A673 (cell line): ENCODE results near the gene ANXA10. TPM values are rescaled to one million over a fixed set of nuclear protein-coding genes. Genes with fewer than 3 reads are reported as not detected.

Experiments
- BruUV-seq: library from RNA; stranded (reverse); fragments of 400-500 nt; replicated peaks from 2 replicates; lab custom pipeline; 2021; lab: Mats Ljungman, UMichigan
- CTCF ChIA-PET: fragments of 300-600 bp; sonication (Branson Sonifier 250); formaldehyde crosslinking; loops from one replicate; lab custom pipeline; 2022; ENCODE audit warnings: antibody characterized with exemption; lab: Charles Lee
- POLR2A ChIA-PET: fragments of 300-600 bp; sonication (Branson Sonifier 250); formaldehyde crosslinking; loops from one replicate; lab custom pipeline; 2022; ENCODE audit warnings: antibody characterized with exemption; ENCODE audit not compliant: low non-redundant PET; lab: Charles Lee
- DNase-seq: peaks from one replicate; pipeline ENCODE4 v3.0.0-alpha.2; 2015; ENCODE audit warnings: low spot score
- H3K27ac ChIP-seq: fragments of 200-600 bp; sonication (generic); 2 replicates; pipeline ENCODE4 v1.5.1; 2016; ENCODE audit warnings: mixed run types, low read depth, mild to moderate bottlenecking, mixed read lengths, antibody characterized with exemption, low read length; ENCODE audit not compliant: poor library complexity, severe bottlenecking
- H3K27me3 ChIP-seq: fragments of 200-600 bp; sonication (generic); replicated peaks from 2 replicates; pipeline ENCODE4 v1.6.1; 2017; ENCODE audit warnings: mixed run types, low read depth, mild to moderate bottlenecking, mixed read lengths, antibody characterized with exemption, low read length; ENCODE audit not compliant: insufficient read depth, poor library complexity
- H3K36me3 ChIP-seq: fragments of 200-600 bp; sonication (generic); 2 replicates; pipeline ENCODE4 v1.6.1; 2016; ENCODE audit warnings: mixed run types, mild to moderate bottlenecking, mixed read lengths, antibody characterized with exemption, low read length; ENCODE audit not compliant: insufficient read depth, poor library complexity, severe bottlenecking
- H3K4me1 ChIP-seq: fragments of 200-600 bp; sonication (generic); 2 replicates; pipeline ENCODE4 v1.6.1; 2017; ENCODE audit warnings: mixed run types, mild to moderate bottlenecking, mixed read lengths, antibody characterized with exemption, low read length; ENCODE audit not compliant: insufficient read depth, poor library complexity, severe bottlenecking
- H3K4me3 ChIP-seq: fragments of 200-600 bp; sonication (generic); 2 replicates; pipeline ENCODE4 v1.5.1; 2016; ENCODE audit warnings: low read depth, mixed run types, mild to moderate bottlenecking, mixed read lengths, low read length; ENCODE audit not compliant: poor library complexity, severe bottlenecking
- H3K9me3 ChIP-seq: fragments of 200-600 bp; sonication (generic); 2 replicates; pipeline ENCODE4 v1.6.1; 2016; ENCODE audit warnings: mixed run types, low read depth, mild to moderate bottlenecking, mixed read lengths, antibody characterized with exemption, low read length; ENCODE audit not compliant: poor library complexity, severe bottlenecking
- CTCF ChIP-seq: fragments of 300-800, 200-600 bp; sonication (generic); conservative IDR thresholded peaks from 2 replicates; pipeline ENCODE4 v1.5.1; 2017; ENCODE audit warnings: low read depth, mild to moderate bottlenecking, antibody characterized with exemption, low read length, moderate library complexity, mixed read lengths
- EZH2 ChIP-seq: fragments of 200-600 bp; sonication (generic); IDR thresholded peaks from 2 replicates; pipeline ENCODE4 v1.6.1; 2017; ENCODE audit warnings: borderline replicate concordance, low read depth, mild to moderate bottlenecking, mixed read lengths, antibody characterized with exemption, low read length; ENCODE audit not compliant: poor library complexity, severe bottlenecking
- intact Hi-C: fragments of 100-400 bp; cut with micrococcal nuclease; formaldehyde crosslinking; loops from one replicate; pipeline ENCODE4 v1.10.0; 2022; ENCODE audit not compliant: unreplicated experiment
- total RNA-seq: library from RNA; stranded (reverse); gene quantifications from 2 replicates; pipeline ENCODE4 v1.2.3, GENCODE V29; 2021

ANXA10 gene
- total RNA-seq, 1 experiment from 2014 or later: not detected

- Histone ChIP-seq H3K27me3 (peaks cover 7% of the 10 kb centered on the region), H3K27ac (no peak overlapping the region), H3K36me3 (no peaks in the 10 kb centered on the region), H3K4me1 (no peaks in the 10 kb centered on the region), H3K4me3 (no peak overlapping the region), H3K9me3 (no peaks in the 10 kb centered on the region)
- ChIA-PET POLR2A (no interaction called here), CTCF (no interaction called here)
- TF ChIP-seq CTCF: no peak
- TF ChIP-seq EZH2: no peak
- intact Hi-C loops: no loop called here
- no peak for DNase-seq
- no TSS peak for BruUV-seq
These were observed 10.0 kb upstream of the ANXA10 start for GRCh38 chr4:168082379-168082778.

GRCh38 chr4:168095776-168096406, 3.6 kb downstream of the ANXA10 start:
- H3K4me1 ChIP-seq: no peaks in the 10 kb centered on the region
- H3K27ac ChIP-seq: no peak overlapping the region
- H3K4me3 ChIP-seq: no peak overlapping the region
- CTCF ChIA-PET: no interaction called here
- POLR2A ChIA-PET: no interaction called here
- intact Hi-C loops: no loop called here
- no peaks in the 10 kb centered on the region for H3K9me3 ChIP-seq
- TF ChIP-seq CTCF (no peak), EZH2 (no peak)
- H3K27me3 ChIP-seq: no peaks in the 10 kb centered on the region
- no peaks in the 10 kb centered on the region for H3K36me3 ChIP-seq
- BruUV-seq: no TSS peak
- no peak for DNase-seq

GRCh38 chr4:168096407-168096784, 4.1 kb downstream of the ANXA10 start:
- Histone ChIP-seq H3K27ac (no peak overlapping the region), H3K9me3 (no peaks in the 10 kb centered on the region), H3K27me3 (no peaks in the 10 kb centered on the region), H3K4me1 (no peaks in the 10 kb centered on the region), H3K36me3 (no peaks in the 10 kb centered on the region), H3K4me3 (no peak overlapping the region)
- intact Hi-C loops: no loop called here
- BruUV-seq: no TSS peak
- ChIA-PET POLR2A (no interaction called here), CTCF (no interaction called here)
- no peak for DNase-seq
- TF ChIP-seq EZH2: no peak
- TF ChIP-seq CTCF: no peak
